ENCODE data around the gene PAQR7. TPM values are rescaled to one million over a fixed set of nuclear protein-coding genes. Genes with fewer than 3 reads are reported as not detected.

The PAQR7 gene
- polyA plus RNA-seq, 1 experiment = 12.6 TPM

GRCh38 chr1:25861316-25862286, 13.9 kb downstream of the PAQR7 start:
- no peak for TF ChIP-seq CTCF (IDR thresholded peaks at IDR 0.05; ENCODE audit: insufficient read depth, low read depth, low read length)
- Histone ChIP-seq H3K4me3 (ENCODE audit: low read depth, low read length) (no peak overlapping the region), H3K27me3 (ENCODE audit: control insufficient read depth, insufficient read depth, low read length) (no peaks in the 10 kb centered on the region), H3K36me3 (ENCODE audit: control insufficient read depth, insufficient read depth, low read length) (peaks cover 8% of the 10 kb centered on the region)
- ChIA-PET POLR2A (no interaction called here), CTCF (interaction anchor here (1.8 kb wide), 1 partner anchor 34 kb away, joined by 4 read pairs; no protein-coding TSS in a partner anchor)
- no peak for DNase-seq (ENCODE audit: low read depth)

GRCh38 chr1:25858906-25859789, 16.4 kb downstream of the PAQR7 start, which contains the start of gene AUNIP:
AUNIP (minus strand) TSS chr1:25859457; CDS start chr1:25859357, 100 bp downstream.
- Histone ChIP-seq H3K27me3 (ENCODE audit: control insufficient read depth, insufficient read depth, low read length) (no peaks in the 10 kb centered on the region), H3K4me3 (ENCODE audit: low read depth, low read length) (peak within 1 kb of the TSS; percentile 73), H3K36me3 (ENCODE audit: control insufficient read depth, insufficient read depth, low read length) (peaks cover 8% of the 10 kb centered on the region)
- TF ChIP-seq CTCF (IDR thresholded peaks at IDR 0.05; ENCODE audit: insufficient read depth, low read depth, low read length) = no peak
- DNase-seq (ENCODE audit: low read depth) = peak; percentile 34
- ChIA-PET POLR2A (no interaction called here), CTCF (no interaction called here)

GRCh38 chr1:25858494-25858893, 17.0 kb downstream of the PAQR7 start:
- Histone ChIP-seq H3K36me3 (ENCODE audit: control insufficient read depth, insufficient read depth, low read length) (peaks cover 8% of the 10 kb centered on the region), H3K27me3 (ENCODE audit: control insufficient read depth, insufficient read depth, low read length) (no peaks in the 10 kb centered on the region), H3K4me3 (ENCODE audit: low read depth, low read length) (peak overlapping the region; percentile 73)
- no peak for TF ChIP-seq CTCF (IDR thresholded peaks at IDR 0.05; ENCODE audit: insufficient read depth, low read depth, low read length)
- no peak for DNase-seq (ENCODE audit: low read depth)
- ChIA-PET CTCF (no interaction called here), POLR2A (no interaction called here)

GRCh38 chr1:25856856-25857255, 18.7 kb downstream of the PAQR7 start:
- H3K4me3 ChIP-seq (ENCODE audit: low read depth, low read length) = no peak overlapping the region
- H3K27me3 ChIP-seq (ENCODE audit: control insufficient read depth, insufficient read depth, low read length) = no peaks in the 10 kb centered on the region
- no peak for TF ChIP-seq CTCF (IDR thresholded peaks at IDR 0.05; ENCODE audit: insufficient read depth, low read depth, low read length)
- CTCF ChIA-PET = no interaction called here
- POLR2A ChIA-PET = interaction anchor here (0.6 kb wide), 1 partner anchor 19 kb away, joined by 6 read pairs; no protein-coding TSS in a partner anchor
- no peak for DNase-seq (ENCODE audit: low read depth)
- no peaks in the 10 kb centered on the region for H3K36me3 ChIP-seq (ENCODE audit: control insufficient read depth, insufficient read depth, low read length)

- POLR2A ChIA-PET = no interaction called here
- H3K4me3 ChIP-seq (ENCODE audit: low read depth, low read length) = no peak overlapping the region
- no peaks in the 10 kb centered on the region for H3K27me3 ChIP-seq (ENCODE audit: control insufficient read depth, insufficient read depth, low read length)
- TF ChIP-seq CTCF (IDR thresholded peaks at IDR 0.05; ENCODE audit: insufficient read depth, low read depth, low read length) = no peak
- no peaks in the 10 kb centered on the region for H3K36me3 ChIP-seq (ENCODE audit: control insufficient read depth, insufficient read depth, low read length)
- CTCF ChIA-PET = no interaction called here
- DNase-seq (ENCODE audit: low read depth) = no peak
Measured at GRCh38 chr1:25854554-25854953, 21.0 kb downstream of the PAQR7 start.
